MCF 10A (cell line): ENCODE measurements around the gene GRID1. TPM values are rescaled to one million over a fixed set of nuclear protein-coding genes. Genes with fewer than 3 reads are reported as not detected.

Experiments used
- BruUV-seq: library from RNA; stranded (reverse); fragments of 400-500 nt; replicated peaks from 2 replicates; lab custom pipeline; 2021; lab: Mats Ljungman, UMichigan
- CTCF ChIA-PET: fragments of 300-600 bp; sonication (Branson Sonifier 250); formaldehyde crosslinking; extraction: SDS; loops from one replicate; lab custom pipeline; 2021; ENCODE audit warnings: antibody characterized with exemption, inconsistent platforms; lab: Yijun Ruan, JAX
- POLR2A ChIA-PET: fragments of 300-600, 350-650 bp; sonication (Branson Sonifier 250); formaldehyde crosslinking; extraction: SDS; loops from one replicate; lab custom pipeline; 2020; ENCODE audit warnings: antibody characterized with exemption, inconsistent platforms; lab: Yijun Ruan, JAX
- DNase-seq: peaks from one replicate; pipeline ENCODE4 v3.0.0-alpha.2; 2018; ENCODE audit not compliant: unreplicated experiment
- H3K27ac Mint-ChIP-seq: one replicate; pipeline ENCODE4 v1.8.0; 2022; ENCODE audit warnings: mild to moderate bottlenecking, low read depth, mixed read lengths; ENCODE audit not compliant: unreplicated experiment
- H3K27me3 Mint-ChIP-seq: one replicate; pipeline ENCODE4 v1.8.0; 2022; ENCODE audit warnings: mixed read lengths; ENCODE audit not compliant: insufficient read depth, unreplicated experiment
- H3K36me3 Mint-ChIP-seq: one replicate; pipeline ENCODE4 v1.8.0; 2022; ENCODE audit warnings: mild to moderate bottlenecking, moderate library complexity, mixed read lengths; ENCODE audit not compliant: insufficient read depth, unreplicated experiment
- H3K4me1 Mint-ChIP-seq: one replicate; pipeline ENCODE4 v1.8.0; 2022; ENCODE audit warnings: mixed read lengths; ENCODE audit not compliant: insufficient read depth, unreplicated experiment
- H3K4me3 Mint-ChIP-seq: one replicate; pipeline ENCODE4 v1.8.0; 2022; ENCODE audit warnings: mild to moderate bottlenecking, moderate library complexity, mixed read lengths; ENCODE audit not compliant: unreplicated experiment
- H3K9me3 Mint-ChIP-seq: one replicate; pipeline ENCODE4 v1.8.0; 2022; ENCODE audit warnings: mixed read lengths; ENCODE audit not compliant: unreplicated experiment
- intact Hi-C: fragments of 100-400 bp; cut with micrococcal nuclease; formaldehyde crosslinking; loops from 2 replicates; pipeline ENCODE4 v1.14.1; 2022
- total RNA-seq: library from RNA; stranded (reverse); gene quantifications from 2 replicates; pipeline ENCODE4 v1.2.3, GENCODE V29; 2022
- TF ChIP-seq, protein P1 (sequence below): fragments of 200-600 bp; IDR thresholded peaks from one replicate; pipeline ENCODE4 v1.8.0; 2022; ENCODE audit warnings: antibody characterized with exemption, mild to moderate bottlenecking; ENCODE audit not compliant: unreplicated experiment

The GRID1 gene
- total RNA-seq, 1 experiment from 2014 or later: not detected

- TF ChIP-seq, protein P1, sequence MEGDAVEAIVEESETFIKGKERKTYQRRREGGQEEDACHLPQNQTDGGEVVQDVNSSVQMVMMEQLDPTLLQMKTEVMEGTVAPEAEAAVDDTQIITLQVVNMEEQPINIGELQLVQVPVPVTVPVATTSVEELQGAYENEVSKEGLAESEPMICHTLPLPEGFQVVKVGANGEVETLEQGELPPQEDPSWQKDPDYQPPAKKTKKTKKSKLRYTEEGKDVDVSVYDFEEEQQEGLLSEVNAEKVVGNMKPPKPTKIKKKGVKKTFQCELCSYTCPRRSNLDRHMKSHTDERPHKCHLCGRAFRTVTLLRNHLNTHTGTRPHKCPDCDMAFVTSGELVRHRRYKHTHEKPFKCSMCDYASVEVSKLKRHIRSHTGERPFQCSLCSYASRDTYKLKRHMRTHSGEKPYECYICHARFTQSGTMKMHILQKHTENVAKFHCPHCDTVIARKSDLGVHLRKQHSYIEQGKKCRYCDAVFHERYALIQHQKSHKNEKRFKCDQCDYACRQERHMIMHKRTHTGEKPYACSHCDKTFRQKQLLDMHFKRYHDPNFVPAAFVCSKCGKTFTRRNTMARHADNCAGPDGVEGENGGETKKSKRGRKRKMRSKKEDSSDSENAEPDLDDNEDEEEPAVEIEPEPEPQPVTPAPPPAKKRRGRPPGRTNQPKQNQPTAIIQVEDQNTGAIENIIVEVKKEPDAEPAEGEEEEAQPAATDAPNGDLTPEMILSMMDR: no peak
- Mint-ChIP-seq H3K36me3 (no peaks in the 10 kb centered on the region), H3K4me1 (peaks cover 47% of the 10 kb centered on the region), H3K9me3 (no peaks in the 10 kb centered on the region), H3K27me3 (no peaks in the 10 kb centered on the region), H3K4me3 (no peak overlapping the region), H3K27ac (peak overlapping the region; percentile 44)
- POLR2A ChIA-PET: no interaction called here
- intact Hi-C loops: loop anchor here (10.0 kb wide), 1 partner anchor 1103 kb away; no protein-coding TSS in a partner anchor
- BruUV-seq: no TSS peak
- CTCF ChIA-PET: no interaction called here
- DNase-seq: no peak
These were observed 718.9 kb downstream of the GRID1 start for GRCh38 chr10:85647741-85648140.

GRCh38 chr10:85645926-85646711, 720.5 kb downstream of the GRID1 start:
- BruUV-seq: no TSS peak

DNA sequence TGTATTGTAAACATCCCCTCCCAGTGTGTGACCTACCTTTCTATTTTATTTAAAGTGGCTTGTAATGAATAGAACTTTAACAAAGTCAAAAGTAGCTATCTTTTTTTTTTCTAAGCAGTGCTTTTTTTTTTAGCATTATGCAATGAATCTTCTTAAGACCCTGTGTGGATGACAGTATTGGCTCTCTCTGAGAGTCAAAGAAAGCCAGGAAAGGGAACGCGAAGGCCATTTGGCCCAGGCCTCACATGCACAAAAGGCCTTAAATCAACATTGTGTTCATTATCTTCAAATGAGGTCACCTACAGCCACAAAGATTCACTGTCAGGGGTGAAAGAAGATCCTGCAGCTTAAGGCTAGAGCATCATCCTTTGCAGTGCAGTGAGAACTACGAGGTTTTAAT, 721.5 kb downstream of the GRID1 start:
- H3K9me3 Mint-ChIP-seq: no peaks in the 10 kb centered on the region
- ChIA-PET POLR2A (interaction anchor here (0.9 kb wide), 1 partner anchor 13 kb away, joined by 3 read pairs; no protein-coding TSS in a partner anchor), CTCF (interaction anchor here (0.8 kb wide), 1 partner anchor 1433 kb away, joined by 4 read pairs; no protein-coding TSS in a partner anchor)
- intact Hi-C loops: loop anchor here (10.0 kb wide), 1 partner anchor 1100 kb away; no protein-coding TSS in a partner anchor
- no peaks in the 10 kb centered on the region for H3K36me3 Mint-ChIP-seq
- no peak overlapping the region for H3K27ac Mint-ChIP-seq
- DNase-seq: no peak
- no peak overlapping the region for H3K4me3 Mint-ChIP-seq
- H3K4me1 Mint-ChIP-seq: peaks cover 60% of the 10 kb centered on the region
- no TSS peak for BruUV-seq
- H3K27me3 Mint-ChIP-seq: no peaks in the 10 kb centered on the region
- TF ChIP-seq, protein P1: no peak

More at GRCh38 chr10:85645926-85646711, 720.5 kb downstream of the GRID1 start:
- Mint-ChIP-seq H3K9me3 (no peaks in the 10 kb centered on the region), H3K4me1 (peaks cover 61% of the 10 kb centered on the region), H3K27ac (peak overlapping the region; percentile 57), H3K4me3 (no peak overlapping the region), H3K36me3 (no peaks in the 10 kb centered on the region), H3K27me3 (no peaks in the 10 kb centered on the region)
- intact Hi-C loops: loop anchor here (10.0 kb wide), 1 partner anchor 1101 kb away; no protein-coding TSS in a partner anchor
- ChIA-PET CTCF (no interaction called here), POLR2A (interaction anchor here (0.9 kb wide), 1 partner anchor 12 kb away, joined by 3 read pairs; no protein-coding TSS in a partner anchor)
- DNase-seq: peak; percentile 87
- TF ChIP-seq, protein P1: no peak

GRCh38 chr10:85643845-85644525, 722.6 kb downstream of the GRID1 start:
- Mint-ChIP-seq H3K27ac (peak overlapping the region; percentile 93), H3K27me3 (no peaks in the 10 kb centered on the region), H3K9me3 (no peaks in the 10 kb centered on the region), H3K4me3 (no peak overlapping the region), H3K36me3 (no peaks in the 10 kb centered on the region), H3K4me1 (peaks cover 55% of the 10 kb centered on the region)
- POLR2A ChIA-PET: interaction anchor here (0.8 kb wide), 1 partner anchor 879 kb away, joined by 4 read pairs; no protein-coding TSS in a partner anchor
- BruUV-seq: no TSS peak
- CTCF ChIA-PET: interaction anchor here (0.8 kb wide), 1 partner anchor 1432 kb away, joined by 4 read pairs; no protein-coding TSS in a partner anchor
- peak; percentile 87 for DNase-seq
- intact Hi-C loops: loop anchor here (5.0 to 10.0 kb wide), 2 partner anchors 87 to 1099 kb away; no protein-coding TSS in a partner anchor
- TF ChIP-seq, protein P1: no peak
